Putamen (tissue), 1 donor: ENCODE data around the gene GOLGA3.
"Not testable (repeated sequence)": the region's sequence is repeated elsewhere in the genome, so short reads cannot be mapped to it uniquely, and the experiment has no call there.

Experiments used
- DNase-seq: peaks from one replicate; pipeline ENCODE4 v3.0.0-alpha.2; 2016; ENCODE audit warnings: low spot score

Gene GOLGA3

GRCh38 chr12:132842449-132843045 lies 13.9 kb upstream of the GOLGA3 start:
- DNase-seq = no peak

- no peak for DNase-seq
These were observed 12.5 kb upstream of the GOLGA3 start for GRCh38 chr12:132841151-132841550.

- DNase-seq = no peak
These were observed 11.9 kb upstream of the GOLGA3 start for GRCh38 chr12:132840536-132840935.

DNA sequence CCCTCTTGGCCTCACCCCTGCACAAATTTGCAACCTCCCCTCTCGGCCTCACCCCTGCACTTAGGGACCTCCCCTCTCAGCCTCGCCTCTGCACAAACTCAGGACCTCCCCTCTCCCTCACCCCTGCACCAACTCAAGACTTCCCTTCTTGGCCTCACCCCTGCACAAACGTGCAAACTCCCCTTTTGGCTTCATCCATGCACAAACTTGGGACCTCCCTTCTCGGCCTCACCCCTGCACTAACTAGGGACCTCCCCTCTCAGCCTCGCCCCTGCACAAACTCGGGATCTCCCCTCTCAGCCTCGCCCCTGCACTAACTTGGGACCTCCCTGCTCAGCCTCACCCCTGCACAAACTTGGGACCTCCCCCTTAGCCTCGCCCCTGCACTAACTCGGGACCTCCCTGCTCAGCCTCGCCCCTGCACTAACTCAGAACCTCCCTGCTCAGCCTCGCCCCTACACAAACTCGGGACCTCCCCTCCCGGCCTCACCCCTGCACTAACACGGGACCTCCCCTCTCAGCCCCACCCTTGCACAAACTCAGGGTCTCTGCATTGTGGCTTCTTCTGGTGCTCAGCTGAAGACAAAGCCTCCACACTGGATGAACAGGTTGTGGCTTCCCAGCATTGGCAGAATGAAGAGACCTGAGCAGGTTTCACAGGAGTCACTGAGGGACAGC lies 11.0 kb upstream of the GOLGA3 start:
- DNase-seq = no peak

DNA sequence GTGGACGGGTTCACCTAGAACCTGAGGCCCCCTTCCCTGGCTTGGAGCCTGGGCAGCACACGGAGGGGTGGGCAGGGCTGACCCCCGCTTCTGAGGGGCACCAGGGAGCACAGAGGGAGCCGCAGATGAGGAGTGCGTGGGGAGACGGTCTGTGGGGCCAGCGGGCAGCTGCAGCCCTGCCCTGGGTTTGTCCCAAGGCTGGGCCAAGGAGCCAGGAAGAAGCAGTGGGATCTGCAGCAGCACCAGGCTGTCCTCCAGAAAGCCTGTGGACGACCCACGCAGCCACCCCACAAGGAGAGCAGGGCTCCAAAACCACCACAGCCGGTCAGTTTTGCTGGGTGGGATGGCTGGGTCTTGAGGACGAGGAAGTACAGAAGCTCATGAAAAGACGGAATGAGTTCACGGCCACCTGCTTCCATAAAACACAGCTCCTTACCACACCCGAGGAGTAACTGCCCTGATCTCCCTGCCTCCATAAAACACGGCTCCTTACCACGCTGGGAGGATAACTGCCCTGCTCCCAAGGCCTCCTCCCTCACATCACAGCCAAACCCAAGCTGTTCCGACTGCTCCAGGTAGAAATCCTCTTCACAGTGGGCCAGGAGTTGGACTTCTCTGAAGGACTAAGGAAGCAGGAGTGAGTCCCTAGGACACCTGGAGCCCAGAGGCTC lies 9.9 kb upstream of the GOLGA3 start:
- DNase-seq = no peak

GRCh38 chr12:132837693-132838409 lies 9.2 kb upstream of the GOLGA3 start:
- no peak for DNase-seq

- no peak for DNase-seq
These were observed 8.2 kb upstream of the GOLGA3 start for GRCh38 chr12:132836795-132837331.

GRCh38 chr12:132836230-132836629 lies 7.6 kb upstream of the GOLGA3 start:
- DNase-seq = not testable (repeated sequence)

- no peak for DNase-seq
These were observed 6.7 kb upstream of the GOLGA3 start for GRCh38 chr12:132835076-132836025.

DNA sequence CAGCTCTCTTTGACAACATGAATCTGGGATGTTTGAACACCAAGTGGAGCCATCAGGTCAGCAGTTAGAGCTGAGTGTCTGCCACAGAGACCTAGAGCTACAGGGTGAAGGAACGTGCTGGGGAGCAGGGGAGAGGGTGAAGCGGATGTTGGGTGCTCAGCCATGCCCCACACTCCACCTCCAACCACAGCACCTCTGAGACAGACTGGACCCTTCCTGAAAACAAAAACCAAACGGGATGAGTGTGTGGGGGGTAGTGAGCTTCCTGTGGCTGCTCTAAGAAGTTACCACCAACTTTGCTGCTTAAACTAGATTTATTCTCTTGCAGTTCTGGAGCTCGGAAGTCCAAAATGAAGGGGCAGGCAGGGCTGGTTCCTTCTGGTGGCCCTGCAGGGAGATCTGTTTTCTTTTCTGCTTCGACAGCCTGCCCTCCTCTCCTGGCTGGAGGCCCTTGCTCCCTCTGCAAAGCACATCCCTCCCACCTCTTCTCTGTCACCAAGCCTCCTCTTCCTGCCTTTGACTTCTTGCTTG lies 5.6 kb upstream of the GOLGA3 start:
- DNase-seq = no peak

DNA sequence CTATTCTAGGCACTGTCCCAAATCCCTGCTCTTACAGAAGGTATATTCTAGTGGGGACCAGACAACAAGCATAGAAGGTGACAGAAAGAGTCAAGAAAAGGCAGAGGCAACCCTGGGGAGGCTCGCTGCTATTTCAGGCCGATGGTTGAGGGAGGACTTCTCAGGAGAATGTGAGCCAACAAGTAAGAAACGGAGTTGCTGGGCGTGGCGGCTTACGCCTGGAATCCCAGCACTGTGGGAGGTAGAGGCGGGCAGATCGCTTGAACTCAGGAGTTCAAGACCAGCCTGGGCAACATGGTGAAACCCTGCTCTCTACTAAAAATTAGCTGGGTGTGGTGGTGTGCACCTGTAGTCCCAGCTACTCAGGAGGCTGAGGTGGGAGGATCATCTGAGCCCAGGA lies 4.7 kb upstream of the GOLGA3 start:
- no peak for DNase-seq

- no peak for DNase-seq
These were observed 3.1 kb upstream of the GOLGA3 start for GRCh38 chr12:132831771-132832170.

DNA sequence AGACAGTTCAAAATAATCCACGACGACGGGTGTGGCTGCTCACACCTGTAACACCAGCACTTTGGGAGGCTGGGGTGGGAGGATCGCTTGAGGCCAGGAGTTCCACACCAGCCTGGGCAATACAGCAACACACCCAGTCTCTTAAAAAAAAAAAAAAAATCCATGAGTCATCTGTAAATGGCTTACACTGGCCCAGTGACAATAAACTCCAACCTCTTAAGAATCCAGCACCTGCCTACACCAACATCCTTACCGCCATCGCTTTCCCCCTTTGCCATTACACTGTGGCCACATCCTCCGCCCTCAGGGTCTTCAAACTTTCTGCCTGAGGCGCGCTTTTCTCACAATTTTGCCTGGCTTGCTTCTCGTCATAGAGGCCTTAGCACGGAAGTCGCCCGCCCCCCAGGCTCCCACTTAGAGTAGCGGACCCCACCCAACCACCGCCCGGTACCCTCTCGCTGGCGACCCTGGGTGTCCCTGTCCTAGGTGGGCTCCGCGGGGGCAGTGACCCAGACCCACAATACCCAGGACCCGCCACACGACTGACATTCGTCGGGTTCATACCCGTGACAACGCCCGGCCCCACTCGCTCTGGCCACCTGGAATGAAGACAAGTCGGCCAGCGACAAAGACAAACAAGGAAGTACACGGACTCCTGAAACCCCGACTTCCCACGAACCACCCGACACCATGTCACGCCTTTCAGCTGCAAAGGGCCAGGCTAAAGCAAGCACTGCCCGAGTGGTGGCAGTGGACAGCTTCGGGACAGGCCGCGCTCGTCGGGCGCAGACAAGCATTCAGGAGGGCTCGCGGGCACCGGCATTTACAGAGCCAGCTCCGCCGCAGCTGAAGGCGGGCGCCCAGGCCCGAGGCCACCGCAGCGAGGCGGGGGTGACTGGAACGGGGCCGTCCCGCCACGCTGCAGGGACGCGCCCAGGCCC lies 636 bp downstream of the GOLGA3 start:
- no peak for DNase-seq

DNA sequence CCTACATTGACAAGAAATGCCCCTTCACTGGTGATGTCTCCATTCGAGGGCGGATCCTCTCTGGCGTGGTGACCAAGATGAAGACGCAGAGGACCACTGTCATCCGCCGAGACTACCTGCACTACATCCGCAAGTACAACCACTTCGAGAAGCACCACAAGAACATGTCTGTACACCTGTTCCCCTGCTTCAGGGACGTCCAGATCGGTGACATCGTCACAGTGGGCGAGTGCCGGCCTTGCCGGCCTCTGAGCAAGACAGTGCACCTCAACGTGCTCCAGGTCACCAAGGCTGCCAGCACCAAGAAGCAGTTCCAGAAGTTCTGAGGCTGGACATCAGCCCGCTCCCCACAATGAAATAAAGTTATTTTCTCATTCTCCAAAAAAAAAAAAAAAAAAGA lies 2.8 kb downstream of the GOLGA3 start:
- DNase-seq = no peak

GRCh38 chr12:132825089-132825488 lies 3.6 kb downstream of the GOLGA3 start:
- DNase-seq = no peak

DNA sequence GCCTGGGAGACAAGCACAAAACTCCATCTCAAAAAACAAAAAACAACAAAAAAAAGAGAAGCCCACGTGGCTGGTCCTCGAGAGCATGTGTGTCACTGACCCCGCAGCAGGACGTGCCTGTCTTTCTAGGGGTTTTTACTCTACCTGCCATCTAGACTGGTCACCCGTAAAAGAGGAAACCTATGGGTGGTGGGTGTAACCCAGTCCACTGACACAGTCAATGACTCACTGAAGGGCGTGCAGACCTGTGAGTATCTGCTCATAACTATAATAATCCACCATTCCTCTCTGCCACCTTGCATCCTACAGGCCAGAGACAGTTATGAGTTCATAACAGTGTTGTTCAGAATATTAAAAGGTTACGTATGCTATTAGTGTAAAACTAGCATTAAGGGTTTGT lies 4.6 kb downstream of the GOLGA3 start:
- DNase-seq = no peak

DNA sequence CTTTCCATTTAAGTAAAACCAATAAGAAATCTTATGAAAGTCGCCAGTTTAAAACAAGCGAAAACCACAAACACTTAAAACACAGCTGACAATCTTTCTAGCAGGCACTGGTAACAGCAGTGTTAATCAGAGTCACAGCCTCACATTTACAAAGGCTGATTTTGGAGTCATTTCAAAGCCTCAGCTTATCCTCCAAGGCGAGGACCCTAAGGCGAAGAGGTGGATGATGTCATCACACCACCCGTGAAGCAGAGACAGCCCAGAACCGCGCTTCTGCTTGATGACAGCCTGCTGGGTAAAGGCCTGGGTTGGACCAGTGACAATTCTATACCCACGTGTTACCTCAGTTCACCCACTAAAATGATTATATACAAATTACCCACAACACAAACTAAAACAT lies 10.1 kb downstream of the GOLGA3 start:
- no peak for DNase-seq

- no peak for DNase-seq
These were observed 14.4 kb downstream of the GOLGA3 start for GRCh38 chr12:132814232-132814631.

DNA sequence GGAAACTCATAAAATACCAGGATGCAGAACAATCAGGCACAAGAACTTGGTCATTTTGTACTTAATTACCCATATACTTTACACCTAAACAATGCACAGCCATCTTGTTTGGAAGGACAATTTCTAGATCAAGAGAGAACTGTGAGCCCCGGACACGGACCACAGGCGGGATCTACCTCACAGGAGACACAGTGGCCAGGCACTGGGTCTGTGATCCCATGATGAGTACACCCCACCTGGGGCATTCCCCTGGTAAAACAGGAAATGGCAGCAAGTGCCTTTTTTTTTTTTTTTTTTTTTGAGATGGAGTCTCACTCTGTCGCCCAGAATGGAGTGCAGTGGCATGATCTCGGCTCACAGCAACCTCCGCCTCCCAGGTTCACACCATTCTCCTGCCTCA lies 15.2 kb downstream of the GOLGA3 start:
- no peak for DNase-seq
